GM18520 (cell line): Measurements from ENCODE around the gene CLTRN.

Experiments used
- ATAC-seq: cut with Tn5 transposase; IDR thresholded peaks from one replicate; pipeline ENCODE4 v1.9.1; 2021; ENCODE audit not compliant: unreplicated experiment

The CLTRN gene

DNA sequence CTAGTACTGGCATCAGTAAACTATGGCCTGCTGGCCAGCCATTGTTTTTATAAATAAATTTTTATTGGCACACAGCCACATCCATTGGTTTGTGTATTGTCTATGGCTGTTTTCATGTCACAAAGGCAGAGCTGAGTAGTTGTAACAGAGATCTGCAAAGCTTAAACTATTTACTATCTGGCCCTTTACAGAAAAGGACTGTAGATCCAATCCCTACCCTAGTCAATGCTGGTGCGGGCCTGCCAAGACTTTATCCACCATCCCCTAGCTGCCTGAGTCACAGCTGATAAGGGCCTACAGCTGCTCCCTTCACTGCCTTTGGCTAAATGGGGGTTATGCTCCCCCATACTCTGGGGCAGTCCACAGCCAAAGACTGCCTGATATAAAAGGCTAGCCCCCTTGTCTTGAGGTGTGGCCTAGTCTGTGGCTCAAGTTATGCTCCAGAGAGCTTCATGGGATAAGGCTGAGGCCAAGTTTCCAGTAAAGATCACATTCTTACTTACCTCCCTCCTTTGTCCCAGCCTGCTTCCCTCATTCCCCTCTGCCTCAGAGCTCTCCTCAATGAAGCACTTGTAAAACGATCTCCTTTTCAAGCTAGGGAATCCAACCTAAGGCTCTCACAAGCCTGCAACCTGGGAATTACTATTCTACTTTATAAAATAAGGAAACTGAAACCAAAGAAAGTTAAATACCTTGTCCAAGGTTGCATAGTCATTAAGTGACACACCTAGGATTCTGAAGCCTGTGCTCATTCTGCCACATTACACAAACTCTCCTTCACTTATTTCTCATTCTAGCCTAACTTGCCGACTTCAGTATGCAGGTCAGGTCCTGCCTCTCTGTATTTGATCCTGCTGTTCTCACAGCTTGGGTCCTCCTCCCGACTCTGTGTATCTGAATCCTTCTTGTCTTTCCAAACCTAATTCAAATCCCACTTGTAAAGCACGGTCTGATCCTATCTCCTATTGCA lies 84.5 kb downstream of the CLTRN start:
- no peak for ATAC-seq
